Anterior cingulate cortex (tissue), 58 donors: ENCODE results near the gene COIL.

Experiments used
- DNase-seq, 58 donors: peaks; one replicate each; lab custom pipeline; 2025; lab: John Stamatoyannopoulos, UW

The COIL gene, protein sequence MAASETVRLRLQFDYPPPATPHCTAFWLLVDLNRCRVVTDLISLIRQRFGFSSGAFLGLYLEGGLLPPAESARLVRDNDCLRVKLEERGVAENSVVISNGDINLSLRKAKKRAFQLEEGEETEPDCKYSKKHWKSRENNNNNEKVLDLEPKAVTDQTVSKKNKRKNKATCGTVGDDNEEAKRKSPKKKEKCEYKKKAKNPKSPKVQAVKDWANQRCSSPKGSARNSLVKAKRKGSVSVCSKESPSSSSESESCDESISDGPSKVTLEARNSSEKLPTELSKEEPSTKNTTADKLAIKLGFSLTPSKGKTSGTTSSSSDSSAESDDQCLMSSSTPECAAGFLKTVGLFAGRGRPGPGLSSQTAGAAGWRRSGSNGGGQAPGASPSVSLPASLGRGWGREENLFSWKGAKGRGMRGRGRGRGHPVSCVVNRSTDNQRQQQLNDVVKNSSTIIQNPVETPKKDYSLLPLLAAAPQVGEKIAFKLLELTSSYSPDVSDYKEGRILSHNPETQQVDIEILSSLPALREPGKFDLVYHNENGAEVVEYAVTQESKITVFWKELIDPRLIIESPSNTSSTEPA

GRCh38 chr17:56960596-56961538, at the start of gene COIL:
COIL (minus strand) TSS chr17:56961050; CDS start chr17:56961019, 31 bp downstream.
- DNase-seq: peak; percentile 63 to 96 (median 87)

DNA sequence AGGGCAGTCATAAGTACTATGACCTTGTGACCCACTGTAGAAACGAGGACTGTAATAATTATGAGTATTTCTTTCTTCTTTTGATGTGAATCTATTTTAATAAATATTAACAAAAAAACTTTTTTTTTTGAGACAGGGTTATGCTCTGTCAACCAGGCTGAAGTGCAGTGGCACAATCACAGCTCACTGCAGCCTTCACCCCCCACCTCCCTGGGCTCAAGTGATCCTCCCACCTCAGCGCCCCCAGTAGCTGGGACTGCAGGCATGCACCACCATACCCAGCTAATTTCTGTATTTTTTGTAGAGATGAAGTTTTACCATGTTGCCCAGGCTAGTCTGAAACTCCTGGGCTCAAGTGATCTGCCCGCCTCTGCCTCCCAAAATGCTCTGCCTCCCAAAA, 49.6 kb upstream of the COIL start:
- no peak for DNase-seq

GRCh38 chr17:57009737-57010445, 49.0 kb upstream of the COIL start:
- peak in 29 of 58 donors; percentile 3 to 46 (median 15) for DNase-seq

- no peak for DNase-seq
Observed at GRCh38 chr17:57008958-57009357, 48.1 kb upstream of the COIL start.

DNA sequence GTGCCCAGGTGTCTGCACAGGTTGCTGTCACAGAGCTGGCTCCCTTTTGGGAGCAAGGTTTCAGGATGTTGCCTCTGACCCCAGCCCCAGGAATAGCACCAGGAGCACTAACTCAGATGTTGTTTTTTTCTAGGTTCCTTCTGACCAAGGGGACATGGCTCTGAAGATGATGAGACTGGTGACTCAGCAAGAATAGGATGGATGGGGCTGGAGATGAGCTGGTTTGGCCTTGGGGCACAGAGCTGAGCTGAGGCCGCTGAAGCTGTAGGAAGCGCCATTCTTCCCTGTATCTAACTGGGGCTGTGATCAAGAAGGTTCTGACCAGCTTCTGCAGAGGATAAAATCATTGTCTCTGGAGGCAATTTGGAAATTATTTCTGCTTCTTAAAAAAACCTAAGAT, 45.2 kb upstream of the COIL start:
- DNase-seq: no peak

DNA sequence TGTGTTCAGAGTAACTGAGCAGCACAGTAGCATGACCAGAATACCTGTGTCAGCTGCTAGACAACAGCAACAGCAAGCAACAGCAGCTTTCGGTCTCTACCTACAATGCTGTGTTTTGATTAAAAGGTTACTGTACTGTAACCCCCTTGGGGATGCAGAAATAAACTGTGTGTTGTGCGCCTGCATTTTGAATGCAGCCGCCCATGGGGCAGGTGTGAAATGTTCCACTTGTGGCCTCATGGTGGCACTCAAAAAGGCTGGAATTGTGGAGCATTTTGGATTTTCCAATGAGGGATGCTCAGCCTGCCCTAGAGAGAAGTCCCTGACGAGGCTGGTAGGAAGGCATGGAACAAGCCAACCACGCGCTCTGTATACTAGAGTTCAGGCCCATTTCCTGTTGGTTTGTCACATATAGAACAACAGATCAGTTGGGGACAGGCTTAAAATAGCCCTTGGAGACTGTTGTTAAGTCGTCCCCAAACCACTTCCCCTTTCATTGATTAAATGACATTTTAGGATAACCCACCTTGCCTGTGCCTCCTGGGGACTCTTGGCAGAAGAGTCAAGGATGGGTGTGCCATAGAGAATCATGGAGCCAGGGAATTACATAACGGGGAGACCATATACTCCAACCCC, 44.2 kb upstream of the COIL start:
- peak in 1 of 58 donors; percentile 3 for DNase-seq

DNA sequence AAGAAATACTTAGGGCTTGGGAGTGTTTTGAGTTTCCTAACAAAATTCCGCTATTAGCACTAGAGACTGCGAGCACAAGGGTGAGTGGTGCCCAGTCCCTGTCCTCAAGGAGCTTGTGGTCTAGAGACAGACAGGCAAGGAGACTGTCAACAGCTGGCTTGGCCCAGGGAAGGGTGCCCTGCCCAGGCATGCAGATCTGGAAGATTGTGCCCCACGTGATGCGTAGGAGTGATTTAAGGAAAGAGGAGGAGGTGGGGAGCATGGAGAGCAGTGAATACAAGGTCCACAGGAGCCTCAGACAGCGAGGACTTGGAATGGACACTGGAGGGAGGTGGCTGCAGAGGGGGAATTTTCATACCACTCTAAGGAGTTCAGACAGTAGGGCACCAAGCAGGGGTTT, 42.1 kb upstream of the COIL start:
- DNase-seq: no peak

- no peak for DNase-seq
Observed at GRCh38 chr17:57001541-57001940, 40.7 kb upstream of the COIL start.

DNA sequence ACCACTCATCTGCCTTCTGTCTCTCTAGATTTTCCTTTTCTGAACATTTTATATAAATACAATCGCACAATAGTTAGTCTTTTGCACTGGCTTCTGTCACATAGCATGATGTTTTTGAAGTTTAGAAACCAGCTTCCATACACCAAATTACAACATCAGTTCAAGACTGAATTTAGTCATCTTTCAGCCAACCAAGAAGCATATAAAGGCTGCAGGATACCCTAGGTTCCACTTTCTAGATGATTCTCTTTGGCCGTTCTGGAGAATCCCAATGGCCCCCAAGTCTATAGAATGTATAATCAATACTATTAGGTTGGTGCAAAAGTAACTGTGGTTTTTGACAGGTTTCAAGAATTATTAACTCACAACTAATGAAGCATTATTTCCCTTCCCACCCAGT, 36.5 kb upstream of the COIL start:
- no peak for DNase-seq

DNA sequence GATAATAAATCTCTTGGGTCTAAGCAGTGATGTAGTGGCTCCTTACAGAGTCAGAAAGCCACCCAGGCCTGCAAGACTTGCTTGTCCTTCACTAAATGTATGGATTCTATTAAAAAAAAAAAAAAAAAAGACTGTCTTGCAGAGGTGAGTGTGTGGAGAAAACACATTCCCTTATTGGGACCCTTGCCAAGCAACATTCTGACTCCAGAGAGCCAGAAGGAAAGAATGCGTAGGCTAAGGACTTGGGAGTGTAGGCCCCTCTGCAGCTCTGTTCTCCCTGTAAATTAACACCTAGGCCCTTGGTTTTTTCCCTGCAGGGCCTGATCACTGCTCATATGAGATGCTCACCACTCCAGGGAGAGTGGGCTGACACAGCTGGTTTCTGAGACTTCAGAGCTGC, 34.9 kb upstream of the COIL start:
- peak in 2 of 58 donors; percentile 4 to 22 for DNase-seq

GRCh38 chr17:56994009-56994792, 33.4 kb upstream of the COIL start:
- DNase-seq: no peak

DNA sequence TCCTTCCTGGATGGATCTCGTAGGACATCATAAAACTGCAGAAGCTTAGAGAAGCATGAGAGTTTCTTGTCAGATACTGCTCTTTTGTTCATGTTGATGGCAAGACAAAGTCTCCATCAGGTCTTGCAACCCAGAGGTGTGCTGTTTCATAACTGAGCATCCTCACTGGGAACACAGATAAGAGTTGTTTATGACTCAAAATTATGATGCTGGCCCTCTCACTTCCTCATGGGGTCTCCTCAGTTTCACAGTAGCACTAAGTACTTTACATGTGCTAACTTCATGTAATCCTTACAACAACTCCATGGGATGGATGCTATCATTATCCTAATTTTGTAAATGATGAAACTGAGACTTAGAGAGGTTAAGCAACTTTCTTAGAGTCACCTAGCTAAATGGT, 31.5 kb upstream of the COIL start:
- no peak for DNase-seq

DNA sequence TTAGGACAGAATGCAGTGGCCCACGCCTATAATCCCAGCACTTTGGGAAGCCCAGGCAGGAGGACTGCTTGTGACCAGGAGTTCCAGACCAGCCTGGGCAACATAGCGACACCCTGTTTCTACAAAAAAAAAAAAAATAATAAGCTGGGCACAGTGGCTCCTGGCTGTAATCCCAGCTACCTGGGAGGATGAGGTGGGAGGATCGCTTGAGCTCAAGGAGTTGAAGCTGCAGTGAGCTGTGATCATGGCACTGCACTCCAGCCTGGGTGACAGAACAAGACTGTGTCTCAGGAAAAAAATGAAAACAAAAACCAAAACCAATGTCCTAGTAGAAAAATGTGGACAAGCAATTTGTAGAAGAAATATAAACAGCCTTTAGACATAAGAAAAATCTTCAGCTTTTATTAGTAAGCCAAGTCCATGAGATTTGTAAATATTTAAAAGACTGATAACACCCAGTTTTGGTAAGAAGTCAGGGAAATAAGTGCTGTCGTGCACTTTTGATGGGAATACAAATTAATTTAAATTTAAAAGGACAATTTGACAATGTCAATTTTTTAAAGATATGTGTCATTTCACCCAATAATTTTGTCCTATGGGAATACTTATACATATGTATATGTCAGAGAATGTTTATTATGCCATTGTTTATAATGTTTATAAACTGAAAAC, 28.2 kb upstream of the COIL start:
- DNase-seq: no peak

GRCh38 chr17:56987283-56987834, 26.5 kb upstream of the COIL start:
- DNase-seq: no peak

DNA sequence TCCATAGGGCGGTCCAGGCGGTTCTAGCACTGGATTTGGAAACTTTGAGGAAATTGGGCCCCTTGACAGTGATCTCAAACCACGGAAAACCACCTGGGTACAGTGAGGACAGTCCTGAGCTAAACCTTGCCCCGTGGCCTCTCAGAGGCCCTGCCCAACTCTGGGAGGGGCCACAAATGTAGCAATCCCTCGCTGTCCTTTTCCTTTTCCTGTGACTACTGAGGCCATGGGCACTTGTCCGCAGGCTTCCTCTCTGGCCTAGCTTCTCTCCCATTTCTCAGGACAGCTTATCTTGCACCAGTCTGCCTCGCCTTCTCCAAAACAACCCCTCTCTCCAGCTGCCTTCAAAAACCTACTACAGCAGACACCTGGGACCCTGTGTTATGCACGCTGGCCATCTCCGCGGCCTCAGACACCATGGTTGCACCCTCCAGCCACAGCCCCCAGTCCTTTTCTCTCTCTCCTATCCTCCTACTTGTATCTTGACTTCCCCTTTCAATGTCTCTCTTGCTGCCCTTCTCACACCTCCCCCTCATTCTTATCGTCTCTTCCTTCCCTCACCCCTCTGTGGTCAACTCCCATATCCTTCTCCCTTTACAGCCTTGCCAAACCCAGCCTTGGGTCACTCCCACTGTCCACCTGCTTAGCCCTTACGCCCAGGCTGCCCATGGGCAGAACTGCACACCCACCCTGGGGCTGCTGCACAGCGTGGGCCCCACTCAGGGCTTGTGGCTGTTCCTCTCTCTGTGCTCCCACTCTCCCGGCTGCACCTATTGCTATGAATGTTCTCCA, 24.7 kb upstream of the COIL start:
- DNase-seq: peak in 1 of 58 donors; percentile 5

DNA sequence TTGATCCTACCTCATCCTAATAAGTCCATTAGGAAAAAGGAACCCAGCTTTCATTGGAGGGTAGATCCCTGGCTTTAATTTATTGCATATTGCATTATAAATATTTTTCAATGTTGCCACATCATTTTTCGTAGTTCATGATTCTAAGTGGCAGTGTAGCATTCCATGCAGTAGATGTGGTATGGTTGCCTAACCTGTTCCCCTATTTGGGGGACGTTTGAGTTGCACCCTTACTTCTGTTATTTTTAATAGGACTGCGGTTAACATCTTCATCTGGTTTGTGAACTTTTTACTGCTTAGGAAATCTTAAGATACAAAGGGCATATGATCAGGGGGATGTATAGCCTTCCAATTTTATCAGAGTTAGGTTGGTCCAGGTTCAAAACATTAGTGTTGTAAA, 22.5 kb upstream of the COIL start:
- DNase-seq: no peak

- no peak for DNase-seq
Observed at GRCh38 chr17:56982312-56982711, 21.5 kb upstream of the COIL start.
